HCT116 (cell line): ENCODE data around the gene MEF2B.

ENCODE experiments used
- CEBPB ChIP-seq: IDR thresholded peaks from 2 replicates; pipeline ENCODE4 v1.6.1; 2012; ENCODE audit warnings: low read depth
- EZH2 ChIP-seq: fragments of 200-600 bp; sonication (generic); IDR thresholded peaks from 2 replicates; pipeline ENCODE4 v1.6.1; 2017; ENCODE audit warnings: antibody characterized with exemption, mixed run types
- FOSL1 ChIP-seq: IDR thresholded peaks from 2 replicates; pipeline ENCODE4 v1.6.1; 2012; ENCODE audit warnings: low read depth
- MAX ChIP-seq: IDR thresholded peaks from 2 replicates; pipeline ENCODE4 v1.6.1; 2012
- POLR2A ChIP-seq: IDR thresholded peaks from 2 replicates; pipeline ENCODE4 v1.7.0; 2011; ENCODE audit warnings: borderline replicate concordance; ENCODE audit not compliant: insufficient read depth, insufficient read length; ENCODE audit errors: extremely low read depth
- REST ChIP-seq: IDR thresholded peaks from 2 replicates; pipeline ENCODE4 v1.6.1; 2012; ENCODE audit warnings: low read depth
- ZFX ChIP-seq: fragments of 450-650 bp; IDR thresholded peaks from 2 replicates; pipeline ENCODE4 v1.6.1; 2017
- ZNF274 ChIP-seq: fragments of 200-500 bp; sonication (Bioruptor generic); IDR thresholded peaks from 2 replicates; pipeline ENCODE4 v1.6.1; 2014; ENCODE audit warnings: mild to moderate bottlenecking, low read depth, low read length, inconsistent platforms
- TF ChIP-seq, protein P1 (sequence below), 3 experiments: fragments of 200-600 bp in 1 of 3; sonication (generic) in 1 of 3; IDR thresholded peaks in 2 of 3; conservative IDR thresholded peaks in 1 of 3; 2 replicates each; pipeline ENCODE4 v1.5.1; 2012 to 2017; ENCODE audit warnings: low read depth in 2 of 3, low read length in 2 of 3, antibody characterized with exemption in 1 of 3, borderline replicate concordance in 1 of 3, control low read depth in 1 of 3, mild to moderate bottlenecking in 1 of 3, mixed read lengths in 1 of 3, mixed run types in 1 of 3, moderate library complexity in 1 of 3; ENCODE audit not compliant: insufficient read depth in 1 of 3

GRCh38 chr19:19185853-19186740 lies 16.0 kb upstream of the MEF2B start:
- TF ChIP-seq ZNF274 (no peak), POLR2A (no peak), EZH2 (no peak), REST (no peak), FOSL1 (no peak), CEBPB (no peak), ZFX (no peak), MAX (no peak)
- TF ChIP-seq, protein P1, sequence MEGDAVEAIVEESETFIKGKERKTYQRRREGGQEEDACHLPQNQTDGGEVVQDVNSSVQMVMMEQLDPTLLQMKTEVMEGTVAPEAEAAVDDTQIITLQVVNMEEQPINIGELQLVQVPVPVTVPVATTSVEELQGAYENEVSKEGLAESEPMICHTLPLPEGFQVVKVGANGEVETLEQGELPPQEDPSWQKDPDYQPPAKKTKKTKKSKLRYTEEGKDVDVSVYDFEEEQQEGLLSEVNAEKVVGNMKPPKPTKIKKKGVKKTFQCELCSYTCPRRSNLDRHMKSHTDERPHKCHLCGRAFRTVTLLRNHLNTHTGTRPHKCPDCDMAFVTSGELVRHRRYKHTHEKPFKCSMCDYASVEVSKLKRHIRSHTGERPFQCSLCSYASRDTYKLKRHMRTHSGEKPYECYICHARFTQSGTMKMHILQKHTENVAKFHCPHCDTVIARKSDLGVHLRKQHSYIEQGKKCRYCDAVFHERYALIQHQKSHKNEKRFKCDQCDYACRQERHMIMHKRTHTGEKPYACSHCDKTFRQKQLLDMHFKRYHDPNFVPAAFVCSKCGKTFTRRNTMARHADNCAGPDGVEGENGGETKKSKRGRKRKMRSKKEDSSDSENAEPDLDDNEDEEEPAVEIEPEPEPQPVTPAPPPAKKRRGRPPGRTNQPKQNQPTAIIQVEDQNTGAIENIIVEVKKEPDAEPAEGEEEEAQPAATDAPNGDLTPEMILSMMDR (IDR thresholded peaks at IDR 0.05 in 2 of 3, conservative IDR thresholded peaks at IDR 0.05 in 1 of 3; ENCODE audit: borderline replicate concordance in 1 of 3, insufficient read depth in 1 of 3, low read depth in 2 of 3, low read length in 2 of 3) = peak; percentile 76 to 91 (median 88); a peak in 5 of 6 replicates
